GM19328 (cell line): ENCODE results near the gene STPG3.

ENCODE experiments used
- ATAC-seq: cut with Tn5 transposase; IDR thresholded peaks from one replicate; pipeline ENCODE4 v1.9.1; 2021; ENCODE audit warnings: mild to moderate bottlenecking, moderate library complexity; ENCODE audit not compliant: unreplicated experiment

Gene STPG3

GRCh38 chr9:137264067-137264466, 13.0 kb downstream of the STPG3 start:
- no peak for ATAC-seq

DNA sequence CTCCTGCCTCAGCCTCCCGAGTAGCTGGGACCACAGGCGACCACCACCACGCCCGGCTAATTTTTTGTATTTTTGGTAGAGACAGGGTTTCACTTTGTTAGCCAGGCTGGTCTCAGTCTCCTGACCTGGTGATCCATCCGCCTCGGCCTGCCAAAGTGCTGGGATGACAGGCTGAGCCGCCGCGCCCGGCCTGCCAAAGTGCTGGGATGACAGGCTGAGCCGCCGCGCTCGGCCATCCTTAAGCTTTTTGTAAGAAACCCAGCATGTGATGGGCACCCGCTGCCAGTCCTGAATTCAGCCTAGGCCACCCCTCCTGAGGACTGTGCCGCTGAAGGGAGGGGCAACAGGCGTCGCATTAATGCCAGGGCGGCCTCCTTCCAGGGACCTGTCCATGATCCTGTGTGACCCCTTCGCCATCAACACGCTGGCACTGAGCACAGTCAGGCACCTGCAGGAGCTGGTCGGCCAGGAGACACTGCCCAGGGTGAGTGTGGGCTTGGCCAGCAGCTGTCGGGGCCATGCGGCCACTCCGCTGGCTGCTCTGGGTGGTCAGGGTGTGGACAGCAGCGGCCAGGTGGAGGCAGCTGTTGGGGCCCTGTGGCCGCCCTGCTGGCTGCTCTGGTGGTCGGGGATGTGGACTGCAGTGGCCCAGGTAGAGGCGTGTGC, 14.5 kb downstream of the STPG3 start:
- ATAC-seq, result no peak

DNA sequence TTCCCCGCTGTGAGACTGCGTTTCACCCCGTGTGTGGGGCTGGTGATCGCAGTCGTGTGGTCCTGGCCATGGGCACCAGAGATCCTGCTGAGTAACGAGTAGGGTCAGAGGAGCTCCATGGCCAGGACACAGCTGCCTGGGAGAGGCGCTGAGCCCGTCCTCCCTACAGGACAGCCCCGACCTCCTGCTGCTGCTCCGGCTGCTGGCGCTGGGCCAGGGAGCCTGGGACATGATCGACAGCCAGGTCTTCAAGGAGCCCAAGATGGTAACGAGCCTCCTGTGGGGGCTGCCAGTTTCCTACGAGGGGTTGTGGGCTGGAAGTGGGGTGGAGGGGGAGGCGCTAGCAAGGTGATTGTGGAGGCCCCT, 15.1 kb downstream of the STPG3 start:
- no peak for ATAC-seq

DNA sequence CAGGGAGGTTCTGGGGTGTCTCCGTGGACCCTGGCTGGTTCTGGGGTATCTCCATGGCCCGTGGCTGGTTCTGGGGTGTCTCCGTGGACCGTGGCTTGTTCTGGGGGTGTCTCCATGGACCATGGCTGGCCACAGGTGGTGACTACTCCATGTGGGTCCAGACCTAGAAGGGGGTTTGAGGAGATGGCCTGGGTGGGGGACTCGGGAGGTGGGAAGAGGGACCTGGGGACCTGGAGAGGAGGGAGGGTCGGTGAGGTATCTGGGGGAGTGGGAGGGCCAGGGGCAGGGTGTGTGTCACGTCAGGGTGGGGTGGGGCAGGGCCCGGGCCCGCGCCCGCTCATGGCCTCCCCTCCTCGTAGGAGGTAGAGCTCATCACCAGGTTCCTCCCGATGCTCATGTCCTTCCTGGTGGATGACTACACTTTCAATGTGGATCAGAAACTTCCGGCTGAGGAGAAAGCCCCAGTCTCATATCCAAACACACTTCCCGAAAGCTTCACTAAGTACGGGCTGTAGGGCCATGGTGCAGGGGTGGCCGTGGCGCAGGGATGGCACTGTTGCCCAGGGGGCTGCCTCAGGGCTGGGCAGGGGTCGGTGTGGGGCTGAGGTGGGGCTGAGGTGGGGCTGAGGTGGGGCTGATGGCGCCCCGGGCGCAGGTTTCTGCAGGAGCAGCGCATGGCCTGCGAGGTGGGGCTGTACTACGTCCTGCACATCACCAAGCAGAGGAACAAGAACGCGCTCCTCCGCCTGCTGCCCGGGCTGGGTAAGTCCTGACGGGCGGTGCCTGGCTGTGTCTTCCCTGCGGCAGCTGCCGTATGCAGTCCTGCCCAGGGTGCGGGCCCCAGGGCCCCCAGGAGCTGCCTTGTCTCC, 15.7 kb downstream of the STPG3 start:
- ATAC-seq, result no peak

GRCh38 chr9:137267933-137268355, 16.9 kb downstream of the STPG3 start:
- ATAC-seq, result no peak

DNA sequence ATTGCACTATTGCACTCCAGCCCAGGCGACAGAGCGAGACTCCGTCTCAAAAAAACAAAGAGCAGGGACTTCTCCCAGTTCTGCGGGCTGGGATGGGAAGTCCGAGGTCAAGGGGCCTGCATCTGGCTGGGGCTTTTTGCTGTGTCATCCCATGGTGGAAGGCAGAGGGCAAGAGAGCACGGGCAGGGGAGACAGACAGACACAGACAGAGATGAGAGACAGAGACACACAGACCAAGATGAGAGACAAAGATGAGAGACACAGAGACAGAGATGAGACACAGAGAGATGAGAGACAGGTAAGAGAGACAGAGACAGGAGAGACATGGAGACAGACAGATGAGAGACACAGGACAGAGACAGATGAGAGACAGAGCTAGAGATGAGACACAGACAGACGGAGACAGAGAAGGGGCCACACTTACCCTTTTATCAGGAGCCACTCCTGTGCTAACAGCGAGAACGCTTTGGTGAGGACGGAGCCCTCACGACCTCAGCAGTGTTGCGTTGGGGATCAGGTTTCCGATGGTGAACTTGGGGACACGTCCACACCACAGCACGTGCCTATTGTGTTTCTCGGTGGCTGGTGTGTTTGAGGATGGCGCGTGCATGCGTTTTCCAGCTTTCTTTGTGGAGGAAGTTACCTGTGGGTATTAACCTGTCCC, 17.6 kb downstream of the STPG3 start:
- ATAC-seq, result no peak

GRCh38 chr9:137269231-137269772, 18.2 kb downstream of the STPG3 start:
- no peak for ATAC-seq

DNA sequence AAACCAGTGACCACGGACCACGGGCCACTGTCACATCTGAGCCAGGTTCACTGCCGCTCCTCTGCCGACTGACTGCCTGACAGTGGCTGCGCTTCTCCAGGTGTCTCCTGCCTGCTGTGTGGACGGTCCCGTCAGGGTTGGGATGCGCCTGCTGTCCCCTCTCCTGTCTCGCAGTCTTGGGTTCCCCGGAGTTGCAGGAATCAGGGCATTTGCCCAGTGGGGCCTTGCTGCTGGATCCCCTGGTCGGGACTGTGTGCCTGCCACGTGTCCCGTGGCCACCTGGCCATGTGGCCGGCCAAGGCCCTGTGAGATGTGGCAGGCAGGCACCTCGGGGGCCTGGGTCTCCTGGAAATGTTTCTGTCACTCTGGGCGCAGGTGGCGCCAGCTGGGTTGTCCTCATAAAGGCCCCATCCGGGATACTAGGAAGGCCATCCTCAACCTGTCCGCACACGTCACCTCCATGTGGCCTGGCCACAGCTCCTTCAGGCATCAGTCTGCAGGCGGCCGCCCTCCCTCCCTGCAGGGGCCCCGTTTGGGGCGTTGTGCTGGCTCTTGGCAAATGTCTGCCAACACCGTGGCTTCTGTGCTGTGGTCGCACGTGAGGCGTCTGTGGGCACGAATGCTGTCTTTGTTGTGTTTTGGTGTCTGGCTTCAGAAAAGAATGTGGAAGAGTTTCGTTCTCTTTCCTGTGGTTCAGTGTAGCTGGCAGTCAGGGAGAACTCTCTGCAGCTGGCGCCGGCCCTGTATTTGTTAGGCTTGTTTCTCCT, 20.0 kb downstream of the STPG3 start:
- no peak for ATAC-seq

DNA sequence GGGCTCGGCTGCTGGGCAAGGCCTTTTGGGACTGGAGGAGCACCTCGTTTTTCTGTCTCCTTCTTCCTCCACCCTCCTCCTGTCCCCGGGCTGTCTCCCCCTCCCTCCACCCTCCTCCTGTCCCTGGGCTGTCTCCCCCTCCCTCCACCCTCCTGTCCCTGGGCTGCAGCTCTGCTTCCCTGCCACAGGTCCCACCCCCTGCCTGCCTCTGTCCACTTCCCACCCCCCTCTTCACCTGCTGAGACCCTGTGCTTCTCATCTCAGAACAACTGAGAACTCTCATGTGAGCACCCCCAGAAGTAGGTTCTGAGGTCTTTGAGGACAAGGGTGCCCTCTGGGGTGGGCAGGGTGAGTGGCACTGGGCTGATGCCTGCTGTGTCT, 20.6 kb downstream of the STPG3 start:
- no peak for ATAC-seq

DNA sequence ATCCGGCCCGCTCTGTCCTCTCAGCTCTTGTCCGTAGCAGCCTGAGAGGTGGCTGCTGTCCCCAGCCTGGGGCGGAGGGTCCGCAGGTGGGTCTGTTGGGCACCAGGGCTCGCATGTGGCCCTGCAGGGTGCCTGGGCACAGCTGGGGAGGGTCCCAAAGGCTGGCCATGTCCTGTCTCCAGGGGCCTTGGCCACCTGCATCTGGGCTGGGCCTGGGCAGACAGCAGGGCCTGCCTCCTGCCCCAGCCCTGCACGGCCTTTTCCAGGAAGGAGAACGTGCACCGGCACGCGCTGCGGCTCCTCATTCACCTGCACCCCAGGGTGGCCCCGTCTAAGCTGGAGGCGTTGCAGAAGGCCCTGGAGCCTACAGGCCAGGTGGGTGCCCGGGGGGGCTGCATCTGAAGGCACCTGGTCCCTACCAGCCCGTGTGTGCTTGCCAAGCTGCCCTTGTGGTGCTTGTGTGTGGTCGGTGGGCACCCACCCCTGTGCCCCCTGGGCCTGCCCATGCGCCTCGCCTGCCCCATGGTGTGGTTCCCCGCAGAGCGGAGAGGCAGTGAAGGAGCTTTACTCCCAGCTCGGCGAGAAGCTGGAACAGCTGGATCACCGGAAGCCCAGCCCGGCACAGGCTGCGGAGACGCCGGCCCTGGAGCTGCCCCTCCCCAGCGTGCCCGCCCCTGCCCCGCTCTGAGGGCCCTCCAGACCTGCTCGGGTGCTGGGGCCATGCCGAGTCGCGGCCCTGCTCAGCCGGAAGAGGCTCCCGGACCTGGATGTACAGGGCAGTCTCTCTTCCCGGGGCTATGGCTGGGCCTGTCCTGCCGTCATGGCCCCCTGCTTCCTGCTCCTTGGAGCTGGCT, 21.4 kb downstream of the STPG3 start:
- ATAC-seq, result no peak

DNA sequence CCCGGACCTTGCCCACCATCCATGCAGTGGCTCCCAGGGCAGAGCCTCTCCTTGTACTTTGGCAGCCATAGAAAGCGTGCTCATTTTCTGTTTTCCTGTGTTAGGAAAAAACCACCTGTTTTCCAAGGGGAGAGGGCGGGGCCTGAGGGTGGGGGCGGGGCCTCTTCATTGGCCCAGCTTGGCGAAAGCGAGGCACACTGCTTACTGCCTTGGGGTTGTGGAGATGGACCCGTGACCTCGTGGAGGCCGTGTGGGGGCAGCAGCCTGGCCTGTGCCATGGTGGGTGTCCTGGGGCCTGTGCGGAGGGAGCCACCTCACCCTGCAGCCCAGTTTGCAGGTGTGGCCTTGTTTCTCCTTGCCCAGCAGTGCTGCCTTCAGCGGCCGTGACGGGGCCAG, 22.0 kb downstream of the STPG3 start:
- ATAC-seq, result no peak

- ATAC-seq, result no peak
Observed at GRCh38 chr9:137273611-137274320, 22.7 kb downstream of the STPG3 start.

DNA sequence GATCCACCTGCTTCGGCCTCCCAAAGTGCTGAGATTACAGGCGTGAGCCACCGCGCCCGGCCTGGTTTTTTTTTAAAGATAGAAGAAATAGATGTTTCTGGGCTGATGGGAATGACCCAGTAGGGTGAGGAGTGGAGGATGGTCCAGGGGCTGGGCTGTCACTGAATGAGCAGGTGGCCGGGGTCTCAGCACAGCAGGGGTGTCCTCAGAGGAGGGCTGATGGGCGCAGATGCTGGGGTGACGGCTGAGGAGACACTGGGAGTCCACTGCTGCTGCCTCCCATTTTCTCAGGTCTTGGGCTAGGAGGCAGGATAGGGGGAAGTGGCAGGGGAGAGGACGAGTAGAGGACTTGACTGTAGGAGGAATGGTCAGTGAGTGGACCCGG, 24.1 kb downstream of the STPG3 start:
- no peak for ATAC-seq

DNA sequence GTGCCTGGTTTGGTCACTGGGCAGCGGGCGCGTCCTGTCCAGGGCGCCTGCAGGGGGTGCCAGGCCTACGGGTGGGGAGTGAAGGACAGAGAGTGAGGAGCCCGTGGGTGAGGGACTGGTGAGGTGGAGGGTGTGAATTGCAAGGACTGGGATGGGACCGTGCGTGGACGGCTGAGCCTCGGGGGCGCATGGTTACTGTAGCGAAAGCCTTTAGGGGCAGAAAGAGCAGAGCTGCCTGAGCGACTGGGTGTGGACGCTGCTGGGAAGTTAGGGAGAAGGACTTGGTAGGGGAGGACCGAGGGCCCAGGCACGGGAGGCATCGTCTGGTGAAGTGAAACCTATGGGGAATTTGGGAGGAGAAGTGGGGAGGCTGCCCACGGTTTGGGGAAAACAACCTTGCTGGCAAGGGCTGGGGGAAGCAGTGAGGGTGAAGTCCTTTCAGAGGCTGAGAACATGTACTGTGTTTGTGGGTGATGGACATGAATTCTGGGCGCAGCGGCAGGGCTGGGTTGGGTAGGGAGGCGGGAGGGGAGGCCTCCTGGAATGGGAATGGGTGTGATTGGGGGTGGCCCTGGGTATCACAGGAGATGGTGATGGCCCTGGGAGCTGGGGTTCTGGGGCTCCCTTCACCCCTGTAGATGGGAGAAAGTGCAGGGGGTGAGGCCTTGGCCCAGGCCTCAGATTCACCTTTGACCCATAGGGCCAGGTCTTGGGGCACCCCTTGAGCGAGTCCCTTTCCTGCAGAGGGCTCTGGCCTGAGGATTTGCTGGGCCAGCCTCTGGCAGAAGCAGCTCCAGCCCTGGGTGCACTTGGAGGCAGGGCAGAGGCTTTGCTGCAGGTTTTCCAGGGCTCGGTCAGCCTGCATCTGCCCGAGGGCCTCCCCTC, 24.7 kb downstream of the STPG3 start:
- no peak for ATAC-seq

DNA sequence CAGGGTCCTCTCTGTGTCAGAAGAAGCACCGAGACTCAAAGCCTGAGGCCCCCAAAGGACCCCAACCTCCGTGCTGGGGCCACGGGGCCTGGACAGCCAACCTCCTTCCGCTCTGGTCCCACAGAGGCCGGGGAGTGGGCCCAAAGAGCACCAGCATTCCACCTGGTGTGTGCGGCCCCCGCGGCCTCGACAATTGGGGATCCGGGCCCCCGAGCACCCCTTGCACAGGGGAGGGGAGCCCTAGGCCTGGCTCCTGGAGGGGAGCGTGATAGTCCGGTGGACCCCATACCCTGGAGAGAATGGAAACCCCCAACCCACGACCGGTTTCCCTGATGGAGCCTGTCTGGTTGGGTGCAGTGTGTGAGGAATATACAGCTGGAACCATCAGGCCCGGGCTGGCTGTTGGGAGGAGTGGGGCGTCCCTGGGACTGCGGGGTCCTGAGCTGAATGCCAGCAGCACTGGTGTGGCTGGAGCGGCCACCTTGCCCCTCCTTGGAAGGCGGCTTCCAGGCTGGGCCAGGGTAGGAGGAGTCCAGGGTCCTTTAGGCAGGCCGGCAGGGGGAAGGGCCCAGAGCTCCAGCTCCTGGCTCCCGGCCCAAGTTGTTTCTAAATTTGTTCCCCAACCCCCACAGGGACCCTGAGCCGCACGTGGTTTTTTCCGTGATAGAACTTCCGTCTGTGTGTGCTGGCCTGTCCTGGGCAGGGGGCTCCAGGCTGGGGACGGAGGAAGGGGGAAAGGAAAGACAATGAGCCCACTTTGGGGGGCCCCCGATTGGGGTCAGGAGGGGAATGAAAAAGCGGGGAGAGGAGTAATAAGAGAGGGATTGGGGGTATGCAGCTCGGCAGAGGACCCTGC, 25.6 kb downstream of the STPG3 start:
- no peak for ATAC-seq

DNA sequence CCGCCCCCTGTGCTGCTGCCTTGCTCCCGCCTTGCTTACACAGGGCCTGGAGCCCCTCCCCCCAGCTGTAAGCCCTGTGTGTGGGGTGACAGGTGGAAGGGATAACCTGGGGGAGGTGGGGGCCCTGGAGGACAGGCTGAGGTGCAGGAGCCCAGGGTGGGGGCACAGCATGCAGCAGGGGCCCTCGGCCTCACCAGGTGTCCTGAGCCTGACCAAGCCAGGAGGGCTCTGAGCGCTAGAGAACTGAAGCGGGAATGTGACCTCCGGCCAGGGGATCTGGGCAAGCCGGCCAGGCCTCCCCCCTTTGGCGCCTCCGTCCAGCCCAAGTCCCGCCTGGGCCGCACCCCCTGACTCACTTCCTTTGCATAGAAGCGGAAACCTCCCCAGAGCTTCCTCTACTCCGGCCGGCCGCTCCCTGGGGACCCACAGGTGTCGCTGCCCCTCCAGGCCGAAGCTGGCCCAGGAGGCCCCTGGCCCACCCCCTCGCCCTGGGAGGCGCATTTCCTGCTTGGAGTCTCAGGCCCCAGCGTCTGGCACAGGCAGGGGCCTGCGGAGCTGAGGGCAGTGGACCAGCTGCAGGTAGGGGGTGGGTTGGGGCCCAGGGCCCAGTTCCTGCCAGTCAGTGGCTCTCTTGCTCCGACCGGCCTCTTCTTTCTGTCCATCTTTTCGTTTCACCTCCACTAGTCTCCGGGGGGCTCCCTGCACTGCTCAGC, 26.4 kb downstream of the STPG3 start, which contains the start of gene TOR4A:
Gene TOR4A, plus strand, starts transcription at position 398 of the 713 bp plus-strand sequence. CDS start 964 bp downstream, outside the sequence.
- ATAC-seq, result peak; percentile 49
